HepG2 (cell line): ENCODE results near the gene CLIC5. TPM values are rescaled to one million over a fixed set of nuclear protein-coding genes. Genes with fewer than 3 reads are reported as not detected.

Experiments used
- ATAC-seq: fragments of 200-7000 bp; cut with Tn5 transposase; 3 replicates; pipeline ENCODE4 v1.9.1; 2020; ENCODE audit warnings: mild to moderate bottlenecking, moderate library complexity
- BruUV-seq: library from RNA; stranded (reverse); fragments of 400-500 nt; replicated peaks from 2 replicates; lab custom pipeline; 2021; lab: Mats Ljungman, UMichigan
- CTCF ChIA-PET: fragments of 300-600 bp; formaldehyde crosslinking; extraction: SDS; loops from one replicate; lab custom pipeline; 2021; ENCODE audit warnings: low total read pairs, inconsistent platforms, low intra/inter-chr PET ratio; lab: Yijun Ruan, JAX
- POLR2A ChIA-PET: fragments of 350-600 bp; sonication (Branson Sonifier 250); formaldehyde crosslinking; loops from one replicate; lab custom pipeline; 2020; ENCODE audit warnings: antibody characterized with exemption, inconsistent platforms; lab: Yijun Ruan, JAX
- DNase-seq: peaks from one replicate; pipeline ENCODE4 v3.0.0-alpha.2; 2015; ENCODE audit warnings: low spot score
- FAIRE-seq: peaks from 3 replicates; lab custom pipeline; 2011; peaks lifted over from hg19 to GRCh38; lab: Jason Lieb, UNC
- H2AFZ ChIP-seq: one replicate; pipeline ENCODE4 v1.6.1; 2011; ENCODE audit warnings: low read length, inconsistent platforms
- H3K27ac ChIP-seq: fragments of 300-600 bp; 3 replicates; pipeline ENCODE4 v1.8.0; 2011; ENCODE audit warnings: mixed run types, mild to moderate bottlenecking, mixed read lengths, low read length, inconsistent platforms; ENCODE audit not compliant: insufficient read depth; ENCODE audit errors: extremely low read length
- H3K27me3 ChIP-seq, 2 experiments: fragments of 200-600 bp in 1 of 2; 2 replicates in 1 of 2; 3 replicates in 1 of 2; pipeline versions ENCODE4 v1.6.0 to v1.8.0; 2011; ENCODE audit warnings: low read length in 2 of 2, mild to moderate bottlenecking in 2 of 2, moderate library complexity in 2 of 2, inconsistent platforms in 1 of 2; ENCODE audit not compliant: insufficient read depth in 2 of 2, control insufficient read depth in 1 of 2
- H3K36me3 ChIP-seq, 2 experiments: fragments of 200-600 bp in 1 of 2; replicated peaks in 1 of 2; 2 replicates in 1 of 2; 3 replicates in 1 of 2; pipeline versions ENCODE4 v1.5.1 to v1.8.0; 2011; ENCODE audit warnings: low read length in 2 of 2, inconsistent platforms in 1 of 2; ENCODE audit not compliant: insufficient read depth in 2 of 2, control insufficient read depth in 1 of 2
- H3K4me1 ChIP-seq: 2 replicates; pipeline ENCODE4 v1.5.1; 2012; ENCODE audit warnings: low read length, inconsistent platforms; ENCODE audit not compliant: insufficient read depth
- H3K4me2 ChIP-seq: 2 replicates; pipeline ENCODE4 v1.6.0; 2011; ENCODE audit warnings: low read depth, low read length, inconsistent platforms
- H3K4me3 ChIP-seq, 3 experiments: fragments of 200-600 bp in 1 of 3; sonication (generic), shearing (Covaris generic) in 1 of 3; replicated peaks in 1 of 3; 2 replicates each; pipeline ENCODE4 v1.5.1; 2011 to 2016; ENCODE audit warnings: low read length in 3 of 3, inconsistent platforms in 2 of 3, low read depth in 2 of 3, mild to moderate bottlenecking in 2 of 3, control low read depth in 1 of 3, mixed read lengths in 1 of 3; ENCODE audit not compliant: insufficient read depth in 1 of 3
- H3K79me2 ChIP-seq: one replicate; pipeline ENCODE4 v1.6.1; 2011; ENCODE audit warnings: low read length, inconsistent platforms; ENCODE audit not compliant: insufficient read depth
- H3K9ac ChIP-seq: 2 replicates; pipeline ENCODE4 v1.6.0; 2011; ENCODE audit warnings: mild to moderate bottlenecking, low read depth, low read length, inconsistent platforms; ENCODE audit not compliant: insufficient read depth
- H3K9me3 ChIP-seq: 2 replicates; pipeline ENCODE4 v1.5.1; 2012; ENCODE audit warnings: mild to moderate bottlenecking, low read length
- H4K20me1 ChIP-seq: 2 replicates; pipeline ENCODE4 v1.6.0; 2011; ENCODE audit warnings: inconsistent platforms, mild to moderate bottlenecking, low read length, moderate library complexity; ENCODE audit not compliant: insufficient read depth
- BRD4 ChIP-seq: sonication (generic); formaldehyde crosslinking; IDR thresholded peaks from 2 replicates; pipeline ENCODE4 v1.4.0; 2020; ENCODE audit warnings: missing genetic modification reagents
- ELF1 ChIP-seq: sonication (generic); formaldehyde crosslinking; IDR thresholded peaks from 2 replicates; pipeline ENCODE4 v1.4.0; 2020; ENCODE audit warnings: missing genetic modification reagents
- FOXJ3 ChIP-seq: sonication (generic); formaldehyde crosslinking; IDR thresholded peaks from 2 replicates; pipeline ENCODE4 v1.4.0; 2020; ENCODE audit warnings: missing genetic modification reagents, mild to moderate bottlenecking, borderline replicate concordance
- NKX3-1 ChIP-seq: sonication (generic); formaldehyde crosslinking; IDR thresholded peaks from 2 replicates; pipeline ENCODE4 v1.5.0; 2020; ENCODE audit warnings: missing genetic modification reagents
- RCOR2 ChIP-seq: IDR thresholded peaks from 2 replicates; pipeline ENCODE4 v1.6.1; 2016; ENCODE audit warnings: missing biosample characterization, missing genetic modification reagents
- UBTF ChIP-seq: sonication (generic); formaldehyde crosslinking; IDR thresholded peaks from 2 replicates; pipeline ENCODE4 v1.4.0; 2020; ENCODE audit warnings: mild to moderate bottlenecking, missing genetic modification reagents
- WIZ ChIP-seq: sonication (generic); formaldehyde crosslinking; IDR thresholded peaks from 2 replicates; pipeline ENCODE4 v1.5.1; 2020; ENCODE audit warnings: mild to moderate bottlenecking, missing genetic modification reagents
- ZNF333 ChIP-seq: sonication (generic); formaldehyde crosslinking; IDR thresholded peaks from 2 replicates; pipeline ENCODE4 v1.4.0; 2020; ENCODE audit warnings: mild to moderate bottlenecking, missing genetic modification reagents, borderline replicate concordance
- ZNF788 ChIP-seq: sonication (generic); formaldehyde crosslinking; IDR thresholded peaks from 2 replicates; pipeline ENCODE4 v1.5.0; 2020; ENCODE audit warnings: mild to moderate bottlenecking, missing genetic modification reagents, borderline replicate concordance
- WGBS: methylation state at CpG from one replicate; pipeline ENCODE4 v1.1.6; 2017; ENCODE audit warnings: low lambda C conversion rate; 5-methylcytosine and 5-hydroxymethylcytosine counted together
- in situ Hi-C: cut with HindIII; loops from 2 replicates; pipeline ENCODE4 v1.10.0; 2017; ENCODE audit warnings: low pct_unique_long_range_greater_than_20kb; ENCODE audit not compliant: extremely low pct_ligation_motif_present
- intact Hi-C: fragments of 100-400 bp; cut with micrococcal nuclease; formaldehyde crosslinking; loops from one replicate; pipeline ENCODE4 v1.10.0; 2022; ENCODE audit not compliant: unreplicated experiment
- polyA plus RNA-seq, 8 experiments: library from polyadenylated mRNA; depleted of rRNA in 3 of 8; stranded (reverse) in 7 of 8; unstranded in 1 of 8; fragments of >200 nt; fragmentation: Illumina TruSeq in 4 of 8; extraction: Trizol in 4 of 8; gene quantifications; 2 replicates each; pipeline versions ENCODE4 v1.2.1 to v1.2.3, GENCODE V29; 2011 to 2016; ENCODE audit warnings: low read depth in 4 of 8, missing spikeins in 1 of 8, mixed read lengths in 1 of 8; ENCODE audit not compliant: insufficient read depth in 1 of 8
- total RNA-seq, 5 experiments: library from RNA; depleted of rRNA; stranded (reverse); fragments of >200 nt; fragmentation: Illumina TruSeq; extraction: Trizol; gene quantifications; 2 replicates each; pipeline ENCODE4 v1.2.3, GENCODE V29; 2016; ENCODE audit warnings: low read depth in 1 of 5
- TF ChIP-seq, protein P1 (sequence below): IDR thresholded peaks from 2 replicates; pipeline ENCODE4 v1.6.1; 2016; ENCODE audit warnings: low read depth, borderline replicate concordance
- TF ChIP-seq, protein P2 (sequence below): IDR thresholded peaks from 2 replicates; pipeline ENCODE4 v1.6.1; 2016
- TF ChIP-seq, protein P3 (sequence below): sonication (generic); formaldehyde crosslinking; IDR thresholded peaks from 2 replicates; pipeline ENCODE4 v1.4.0; 2020; ENCODE audit warnings: missing genetic modification reagents, mild to moderate bottlenecking, borderline replicate concordance

CLIC5 gene
- total and polyA plus RNA-seq, 2 of the 13 experiments (the other 11 are each of a cell fraction or from before 2014, with no cell fraction given) = not detected

DNA sequence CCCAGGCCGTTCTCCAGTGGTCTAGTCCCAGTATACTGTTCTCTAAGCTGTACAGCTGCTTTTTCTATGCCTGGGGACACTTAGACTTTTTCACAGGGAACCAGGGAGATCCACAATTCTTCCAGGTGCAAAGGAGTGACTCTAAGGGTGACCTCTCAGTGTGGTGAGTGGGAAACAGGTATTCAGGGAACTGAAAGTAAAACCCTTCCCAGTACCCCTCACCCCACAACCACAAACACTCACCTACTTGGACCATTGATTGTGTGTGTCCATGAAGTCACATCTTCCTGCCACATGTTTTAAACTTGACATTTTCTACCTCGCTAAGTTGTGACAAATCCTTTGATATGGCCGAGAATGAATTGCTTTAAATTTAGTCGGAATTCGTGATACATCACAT, 183.6 kb downstream of the CLIC5 start:
- no peaks in the 10 kb centered on the region for H3K36me3 ChIP-seq
- H3K4me1 ChIP-seq = no peaks in the 10 kb centered on the region
- no peak overlapping the region for H3K4me3 ChIP-seq
- H3K27me3 ChIP-seq = no peaks in the 10 kb centered on the region; a peak in 1 of 5 replicates
- no peak overlapping the region for H3K27ac ChIP-seq
- TF ChIP-seq RCOR2 (CRISPR knock-in tag) (no peak), WIZ (CRISPR knock-in tag) (no peak), NKX3-1 (CRISPR knock-in tag) (no peak), ELF1 (CRISPR knock-in tag) (no peak), FOXJ3 (CRISPR knock-in tag) (no peak), UBTF (CRISPR knock-in tag) (no peak), ZNF333 (CRISPR knock-in tag) (no peak), BRD4 (CRISPR knock-in tag) (no peak), ZNF788 (CRISPR knock-in tag) (no peak)
- TF ChIP-seq, protein P1, sequence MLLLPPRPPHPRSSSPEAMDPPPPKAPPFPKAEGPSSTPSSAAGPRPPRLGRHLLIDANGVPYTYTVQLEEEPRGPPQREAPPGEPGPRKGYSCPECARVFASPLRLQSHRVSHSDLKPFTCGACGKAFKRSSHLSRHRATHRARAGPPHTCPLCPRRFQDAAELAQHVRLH = no peak
- TF ChIP-seq, protein P2, sequence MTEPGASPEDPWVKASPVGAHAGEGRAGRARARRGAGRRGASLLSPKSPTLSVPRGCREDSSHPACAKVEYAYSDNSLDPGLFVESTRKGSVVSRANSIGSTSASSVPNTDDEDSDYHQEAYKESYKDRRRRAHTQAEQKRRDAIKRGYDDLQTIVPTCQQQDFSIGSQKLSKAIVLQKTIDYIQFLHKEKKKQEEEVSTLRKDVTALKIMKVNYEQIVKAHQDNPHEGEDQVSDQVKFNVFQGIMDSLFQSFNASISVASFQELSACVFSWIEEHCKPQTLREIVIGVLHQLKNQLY (CRISPR knock-in tag) = no peak
- TF ChIP-seq, protein P3, sequence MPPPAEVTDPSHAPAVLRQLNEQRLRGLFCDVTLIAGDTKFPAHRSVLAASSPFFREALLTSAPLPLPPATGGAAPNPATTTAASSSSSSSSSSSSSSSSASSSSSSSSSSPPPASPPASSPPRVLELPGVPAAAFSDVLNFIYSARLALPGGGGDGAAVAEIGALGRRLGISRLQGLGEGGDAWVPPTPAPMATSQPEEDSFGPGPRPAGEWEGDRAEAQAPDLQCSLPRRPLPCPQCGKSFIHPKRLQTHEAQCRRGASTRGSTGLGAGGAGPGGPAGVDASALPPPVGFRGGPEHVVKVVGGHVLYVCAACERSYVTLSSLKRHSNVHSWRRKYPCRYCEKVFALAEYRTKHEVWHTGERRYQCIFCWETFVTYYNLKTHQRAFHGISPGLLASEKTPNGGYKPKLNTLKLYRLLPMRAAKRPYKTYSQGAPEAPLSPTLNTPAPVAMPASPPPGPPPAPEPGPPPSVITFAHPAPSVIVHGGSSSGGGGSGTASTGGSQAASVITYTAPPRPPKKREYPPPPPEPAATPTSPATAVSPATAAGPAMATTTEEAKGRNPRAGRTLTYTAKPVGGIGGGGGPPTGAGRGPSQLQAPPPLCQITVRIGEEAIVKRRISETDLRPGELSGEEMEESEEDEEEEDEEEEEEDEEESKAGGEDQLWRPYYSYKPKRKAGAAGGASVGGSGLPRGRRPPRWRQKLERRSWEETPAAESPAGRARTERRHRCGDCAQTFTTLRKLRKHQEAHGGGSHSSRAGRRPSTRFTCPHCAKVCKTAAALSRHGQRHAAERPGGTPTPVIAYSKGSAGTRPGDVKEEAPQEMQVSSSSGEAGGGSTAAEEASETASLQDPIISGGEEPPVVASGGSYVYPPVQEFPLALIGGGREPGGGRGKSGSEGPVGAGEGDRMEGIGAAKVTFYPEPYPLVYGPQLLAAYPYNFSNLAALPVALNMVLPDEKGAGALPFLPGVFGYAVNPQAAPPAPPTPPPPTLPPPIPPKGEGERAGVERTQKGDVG = no peak
- H4K20me1 ChIP-seq = no peaks in the 10 kb centered on the region
- ChIA-PET POLR2A (no interaction called here), CTCF (no interaction called here)
- DNase-seq (no peak), FAIRE-seq (no peak), ATAC-seq (no peak)
- H2AFZ ChIP-seq = no peak overlapping the region
- no TSS peak for BruUV-seq
- no peaks in the 10 kb centered on the region for H3K9me3 ChIP-seq
- in situ Hi-C loops = no loop called here
- no peaks in the 10 kb centered on the region for H3K79me2 ChIP-seq
- 19% methylated on average over 5 of the region's 5 CpGs for WGBS
- no peak overlapping the region for H3K9ac ChIP-seq
- H3K4me2 ChIP-seq = no peak overlapping the region
- intact Hi-C loops = no loop called here
